Measurements from ENCODE around the gene CRTC3. TPM values are rescaled to one million over a fixed set of nuclear protein-coding genes. Genes with fewer than 3 reads are reported as not detected.

CRTC3 gene
- total RNA-seq, 2 experiments from 2014 or later, result 27.1 to 28.7 TPM

DNA sequence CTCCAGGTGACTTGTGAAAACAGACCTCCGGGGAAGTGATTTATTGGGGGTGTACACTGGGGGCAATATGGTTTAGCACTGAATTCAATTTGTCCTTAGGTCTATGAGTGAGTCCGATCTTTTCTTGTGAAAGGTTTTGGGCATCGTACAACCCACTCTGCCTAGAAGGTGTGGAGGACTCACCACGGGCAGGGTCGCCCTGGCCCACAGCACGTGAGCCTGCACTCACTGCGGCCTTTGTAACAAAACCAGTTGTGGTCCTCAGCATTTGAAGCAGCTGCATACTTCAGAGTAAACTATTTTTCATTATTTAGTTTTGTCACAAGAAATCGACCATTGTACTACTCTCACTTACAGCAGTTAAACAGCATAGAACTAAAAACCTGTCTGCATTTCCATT, 114.8 kb downstream of the CRTC3 start:
- Mint-ChIP-seq H3K4me3 (no peak overlapping the region), H3K27ac (no peak overlapping the region), H3K9me3 (no peaks in the 10 kb centered on the region), H3K4me1 (ENCODE audit: low read depth) (peaks cover 16% of the 10 kb centered on the region), H3K27me3 (no peaks in the 10 kb centered on the region), H3K36me3 (ENCODE audit: low read depth) (peaks cover 21% of the 10 kb centered on the region)
- ChIA-PET CTCF (no interaction called here), POLR2A (no interaction called here)
- intact Hi-C loops (cut with micrococcal nuclease), result no loop called here
- ATAC-seq (no peak), DNase-seq (no peak)
- TF ChIP-seq, protein P1, sequence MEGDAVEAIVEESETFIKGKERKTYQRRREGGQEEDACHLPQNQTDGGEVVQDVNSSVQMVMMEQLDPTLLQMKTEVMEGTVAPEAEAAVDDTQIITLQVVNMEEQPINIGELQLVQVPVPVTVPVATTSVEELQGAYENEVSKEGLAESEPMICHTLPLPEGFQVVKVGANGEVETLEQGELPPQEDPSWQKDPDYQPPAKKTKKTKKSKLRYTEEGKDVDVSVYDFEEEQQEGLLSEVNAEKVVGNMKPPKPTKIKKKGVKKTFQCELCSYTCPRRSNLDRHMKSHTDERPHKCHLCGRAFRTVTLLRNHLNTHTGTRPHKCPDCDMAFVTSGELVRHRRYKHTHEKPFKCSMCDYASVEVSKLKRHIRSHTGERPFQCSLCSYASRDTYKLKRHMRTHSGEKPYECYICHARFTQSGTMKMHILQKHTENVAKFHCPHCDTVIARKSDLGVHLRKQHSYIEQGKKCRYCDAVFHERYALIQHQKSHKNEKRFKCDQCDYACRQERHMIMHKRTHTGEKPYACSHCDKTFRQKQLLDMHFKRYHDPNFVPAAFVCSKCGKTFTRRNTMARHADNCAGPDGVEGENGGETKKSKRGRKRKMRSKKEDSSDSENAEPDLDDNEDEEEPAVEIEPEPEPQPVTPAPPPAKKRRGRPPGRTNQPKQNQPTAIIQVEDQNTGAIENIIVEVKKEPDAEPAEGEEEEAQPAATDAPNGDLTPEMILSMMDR (IDR thresholded peaks at IDR 0.05), result no peak

DNA sequence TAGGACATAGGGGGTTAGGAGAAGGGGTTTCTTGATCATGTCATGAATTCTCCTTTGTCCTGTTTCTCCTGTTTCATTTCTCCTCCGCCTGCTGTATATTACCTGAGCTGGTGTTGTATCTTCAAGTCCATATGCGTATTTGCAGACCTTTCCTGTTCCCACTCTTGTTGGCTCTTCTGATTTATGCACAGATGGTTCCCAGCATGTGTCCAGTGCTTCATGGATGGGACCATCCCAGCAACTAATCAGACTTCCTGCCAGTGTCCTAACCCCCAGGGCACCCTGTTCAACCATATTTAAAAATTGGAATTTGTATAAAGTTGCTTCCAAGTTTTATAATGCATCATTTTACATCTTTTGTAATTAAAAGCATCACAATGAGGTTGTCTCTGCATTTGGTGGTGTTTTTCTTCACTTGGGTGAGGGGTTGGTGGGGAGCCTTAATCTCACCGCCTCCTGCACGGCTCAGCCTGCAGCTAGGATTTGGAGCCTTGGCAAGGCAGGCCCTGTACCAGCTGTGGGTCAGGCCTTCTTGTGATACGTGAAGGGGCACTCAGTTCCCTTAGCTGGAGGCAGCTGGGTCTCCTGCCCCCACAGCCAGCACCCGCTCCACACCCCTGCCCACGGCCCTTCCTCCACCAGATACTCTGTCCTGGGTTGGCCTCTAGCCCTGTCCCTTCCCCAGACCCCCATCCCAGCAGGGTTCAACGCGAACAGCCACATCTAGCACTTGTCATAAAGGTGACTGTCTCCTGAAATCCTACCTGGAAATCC, 115.4 kb downstream of the CRTC3 start:
- TF ChIP-seq, protein P1 (IDR thresholded peaks at IDR 0.05), result no peak
- no peak for ATAC-seq
- H3K27me3 Mint-ChIP-seq, result no peaks in the 10 kb centered on the region
- no peaks in the 10 kb centered on the region for H3K9me3 Mint-ChIP-seq
- peak overlapping the region; percentile 14 for H3K27ac Mint-ChIP-seq
- peaks cover 21% of the 10 kb centered on the region for H3K36me3 Mint-ChIP-seq (ENCODE audit: low read depth)
- CTCF ChIA-PET, result interaction anchor here (0.9 to 1.4 kb wide), 2 partner anchors 48 to 287 kb away, joined by 3 to 4 read pairs; partner anchors contain the start of gene HDDC3
- H3K4me1 Mint-ChIP-seq (ENCODE audit: low read depth), result peaks cover 22% of the 10 kb centered on the region
- H3K4me3 Mint-ChIP-seq, result no peak overlapping the region
- no peak for DNase-seq
- POLR2A ChIA-PET, result interaction anchor here (1.3 kb wide), 1 partner anchor 7 kb away, joined by 4 read pairs; no protein-coding TSS in a partner anchor
- intact Hi-C loops (cut with micrococcal nuclease), result no loop called here

DNA sequence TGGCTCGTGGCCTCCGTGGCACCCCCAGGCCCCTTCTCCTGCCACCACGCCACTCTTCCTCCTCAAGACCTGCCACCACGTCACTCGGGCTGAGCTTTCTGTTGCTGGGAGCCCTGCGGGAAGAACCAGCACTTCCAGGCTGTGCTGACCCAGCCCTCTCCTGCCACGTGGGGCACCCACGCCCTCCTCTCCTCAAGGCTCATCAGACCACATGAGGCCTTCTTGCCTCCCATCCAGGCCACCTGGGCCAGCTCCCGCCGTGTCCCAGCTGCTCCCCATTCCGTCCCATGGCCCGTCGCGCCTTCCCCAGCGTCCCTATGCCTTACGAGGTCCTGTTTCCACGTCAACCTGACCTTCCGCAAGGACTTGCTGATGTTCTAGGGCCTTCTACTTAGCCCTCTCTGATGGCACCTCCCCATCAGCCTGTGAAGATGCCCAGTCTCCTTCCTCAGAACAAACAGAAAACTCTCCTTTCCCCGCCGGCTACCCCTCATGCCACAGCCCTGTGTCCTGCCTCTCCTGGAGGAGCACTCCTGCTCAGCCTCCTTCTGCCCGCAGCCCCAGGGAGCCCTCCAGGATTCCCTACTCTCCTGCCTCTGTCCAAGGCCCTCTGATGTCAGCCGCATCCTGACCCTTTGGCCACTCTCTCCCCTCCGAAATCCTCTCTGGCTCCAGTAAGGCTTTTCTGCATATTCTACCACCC, 116.3 kb downstream of the CRTC3 start:
- peak overlapping the region; percentile 14 for H3K27ac Mint-ChIP-seq
- ATAC-seq, result no peak

DNA sequence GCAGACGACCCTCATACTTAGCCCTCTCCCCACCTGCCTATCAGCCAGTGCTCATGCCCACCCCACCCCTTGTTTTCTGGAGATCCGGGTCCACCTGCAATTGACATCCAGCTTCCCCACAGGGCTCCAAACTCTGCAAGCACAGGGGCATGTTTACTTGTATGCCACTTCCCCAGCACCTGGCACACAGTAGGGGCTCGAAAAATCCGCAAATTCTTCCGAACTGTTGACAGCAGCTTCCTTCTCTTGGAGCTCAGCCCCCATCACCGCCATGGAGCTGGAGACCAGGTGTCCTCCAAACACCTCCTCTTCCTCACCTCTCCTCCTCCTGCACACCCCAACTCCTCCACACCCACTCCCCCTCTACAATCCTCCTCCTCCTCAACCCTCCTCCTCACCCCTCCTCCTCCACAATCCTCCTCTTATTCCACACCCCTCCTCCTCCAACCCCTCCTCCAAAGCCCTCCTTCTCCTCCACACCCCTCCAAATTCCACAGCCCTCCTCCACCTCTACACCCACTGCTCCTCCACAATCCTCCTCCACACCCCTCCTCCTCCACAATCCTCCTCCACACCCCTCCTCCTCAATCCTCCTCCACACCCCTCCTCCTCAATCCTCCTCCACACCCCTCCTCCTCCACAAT, 117.1 kb downstream of the CRTC3 start:
- POLR2A ChIA-PET, result no interaction called here
- DNase-seq (no peak), ATAC-seq (no peak)
- CTCF ChIA-PET, result interaction anchor here (1.6 kb wide), 1 partner anchor 327 kb away, joined by 3 read pairs; no protein-coding TSS in a partner anchor
- Mint-ChIP-seq H3K4me1 (ENCODE audit: low read depth) (peaks cover 27% of the 10 kb centered on the region), H3K27me3 (no peaks in the 10 kb centered on the region), H3K36me3 (ENCODE audit: low read depth) (peaks cover 15% of the 10 kb centered on the region), H3K9me3 (no peaks in the 10 kb centered on the region), H3K27ac (no peak overlapping the region), H3K4me3 (no peak overlapping the region)
- TF ChIP-seq, protein P1 (IDR thresholded peaks at IDR 0.05), result no peak
- intact Hi-C loops (cut with micrococcal nuclease), result no loop called here

More for the DNA sequence above, 116.3 kb downstream of the CRTC3 start:
- ChIA-PET POLR2A (interaction anchor here (1.3 kb wide), 1 partner anchor 8 kb away, joined by 4 read pairs; no protein-coding TSS in a partner anchor), CTCF (interaction anchor here (0.9 to 1.6 kb wide), 3 partner anchors 47 to 327 kb away, joined by 3 to 4 read pairs (median 3); partner anchors contain the start of gene HDDC3)
- intact Hi-C loops (cut with micrococcal nuclease), result no loop called here
- TF ChIP-seq, protein P1 (IDR thresholded peaks at IDR 0.05), result no peak
- no peaks in the 10 kb centered on the region for H3K27me3 Mint-ChIP-seq
- H3K9me3 Mint-ChIP-seq, result no peaks in the 10 kb centered on the region
- H3K4me1 Mint-ChIP-seq (ENCODE audit: low read depth), result peaks cover 27% of the 10 kb centered on the region
- H3K36me3 Mint-ChIP-seq (ENCODE audit: low read depth), result peaks cover 18% of the 10 kb centered on the region
- DNase-seq, result no peak
- H3K4me3 Mint-ChIP-seq, result no peak overlapping the region

Data from activated CD8-positive, alpha-beta T cell treated with anti-CD3 and anti-CD28 coated beads for 36 hours (primary cell).